ENCODE measurements around the gene KIAA0930. TPM values are rescaled to one million over a fixed set of nuclear protein-coding genes. Genes with fewer than 3 reads are reported as not detected.

Gene KIAA0930
- total RNA-seq, 4 donors from 2014 or later, result 9.4 to 31.8 (median 19.6) TPM

- DNase-seq, result peak; percentile 32 to 36
- Histone ChIP-seq H3K4me3 (peak overlapping the region; percentile 81 to 83), H3K27ac (peak overlapping the region; percentile 79 to 87), H3K27me3 (no peaks in the 10 kb centered on the region), H3K4me1 (peaks cover 5% of the 10 kb centered on the region in 2 donors), H3K9me3 (no peaks in the 10 kb centered on the region), H3K36me3 (no peaks in the 10 kb centered on the region)
- no peak for TF ChIP-seq POLR2A (IDR thresholded peaks at IDR 0.05)
- no peak for TF ChIP-seq CTCF (IDR thresholded peaks at IDR 0.05)
- intact Hi-C loops (cut with DNase I; ENCODE audit: low total_unique reads), result no loop called here
Observed at GRCh38 chr22:45164270-45165088, 76.2 kb downstream of the KIAA0930 start.

- peak in 1 of 4 experiments; percentile 28 for TF ChIP-seq CTCF (IDR thresholded peaks at IDR 0.05)
- TF ChIP-seq POLR2A (IDR thresholded peaks at IDR 0.05), result peak; percentile 72 to 83
- Histone ChIP-seq H3K27me3 (no peaks in the 10 kb centered on the region), H3K4me1 (peaks cover 5% of the 10 kb centered on the region in 2 donors), H3K36me3 (no peaks in the 10 kb centered on the region), H3K4me3 (peak within 1 kb of the TSS; percentile 81 to 83), H3K27ac (peak within 1 kb of the TSS; percentile 79 to 87), H3K9me3 (no peaks in the 10 kb centered on the region)
- intact Hi-C loops (cut with DNase I; ENCODE audit: low total_unique reads), result no loop called here
- DNase-seq, result peak; percentile 93 to 95
Observed at GRCh38 chr22:45163451-45164269, 77.0 kb downstream of the KIAA0930 start, which contains the start of gene NUP50. Gene NUP50, plus strand, starts transcription at chr22:45163925. Its CDS starts 4,253 bp downstream, at chr22:45168178.

- Histone ChIP-seq H3K4me1 (peaks cover 5% of the 10 kb centered on the region in 2 donors), H3K36me3 (no peaks in the 10 kb centered on the region), H3K4me3 (peak overlapping the region; percentile 81 to 83), H3K27me3 (no peaks in the 10 kb centered on the region), H3K9me3 (no peaks in the 10 kb centered on the region), H3K27ac (peak overlapping the region; percentile 79 to 87)
- DNase-seq, result no peak
- intact Hi-C loops (cut with DNase I; ENCODE audit: low total_unique reads), result no loop called here
- TF ChIP-seq POLR2A (IDR thresholded peaks at IDR 0.05) (no peak), CTCF (IDR thresholded peaks at IDR 0.05) (no peak)
Observed at GRCh38 chr22:45163099-45163450, 77.6 kb downstream of the KIAA0930 start.

- no peaks in the 10 kb centered on the region for H3K9me3 ChIP-seq
- no peaks in the 10 kb centered on the region for H3K27me3 ChIP-seq
- peak overlapping the region in 1 of 2 donors; percentile 83 for H3K4me3 ChIP-seq
- peaks cover 5% of the 10 kb centered on the region in 2 donors for H3K4me1 ChIP-seq
- H3K36me3 ChIP-seq, result no peaks in the 10 kb centered on the region
- no peak for DNase-seq
- peak overlapping the region in 1 of 2 donors; percentile 79 for H3K27ac ChIP-seq
- TF ChIP-seq POLR2A (IDR thresholded peaks at IDR 0.05), result no peak
- no peak for TF ChIP-seq CTCF (IDR thresholded peaks at IDR 0.05)
- intact Hi-C loops (cut with DNase I; ENCODE audit: low total_unique reads), result no loop called here
Observed at GRCh38 chr22:45162531-45162930, 78.2 kb downstream of the KIAA0930 start.

All from uterus (tissue), 4 donors.